Neutrophil (primary cell): ENCODE data around the gene ITGB3.
"Not testable (repeated sequence)": the region's sequence is repeated elsewhere in the genome, so short reads cannot be mapped to it uniquely, and the experiment has no call there.

Source experiments
- H3K27ac ChIP-seq: fragments of 200-600 bp; sonication (generic); 2 replicates; pipeline ENCODE4 v1.5.1; 2016; ENCODE audit warnings: mild to moderate bottlenecking, moderate library complexity
- H3K27me3 ChIP-seq: fragments of 200-600 bp; sonication (generic); 2 replicates; pipeline ENCODE4 v1.6.0; 2016; ENCODE audit warnings: mild to moderate bottlenecking
- H3K36me3 ChIP-seq: fragments of 200-600 bp; sonication (generic); 2 replicates; pipeline ENCODE4 v1.5.1; 2017
- H3K4me1 ChIP-seq, 2 experiments: fragments of 200-600 bp in 1 of 2; sonication (generic) in 1 of 2; 1 replicate in 1 of 2; 2 replicates in 1 of 2; pipeline versions ENCODE4 v1.5.1 to v1.6.1; 2013 to 2016; ENCODE audit warnings: low read depth in 1 of 2, low read length in 1 of 2, mild to moderate bottlenecking in 1 of 2, moderate library complexity in 1 of 2; ENCODE audit not compliant: control insufficient read depth in 1 of 2, insufficient read depth in 1 of 2
- H3K4me3 ChIP-seq, 2 experiments: fragments of 200-600 bp in 1 of 2; sonication (generic) in 1 of 2; 1 replicate in 1 of 2; 2 replicates in 1 of 2; pipeline ENCODE4 v1.5.1; 2013 to 2016; ENCODE audit warnings: low read depth in 1 of 2, low read length in 1 of 2, mild to moderate bottlenecking in 1 of 2, moderate library complexity in 1 of 2
- H3K9me3 ChIP-seq: fragments of 200-600 bp; sonication (generic); 2 replicates; pipeline ENCODE4 v1.5.1; 2016
- TF ChIP-seq, protein P1 (sequence below): fragments of 200-600 bp; sonication (generic); IDR thresholded peaks from 2 replicates; pipeline ENCODE4 v1.5.1; 2016; ENCODE audit warnings: antibody characterized with exemption

ITGB3 gene

DNA sequence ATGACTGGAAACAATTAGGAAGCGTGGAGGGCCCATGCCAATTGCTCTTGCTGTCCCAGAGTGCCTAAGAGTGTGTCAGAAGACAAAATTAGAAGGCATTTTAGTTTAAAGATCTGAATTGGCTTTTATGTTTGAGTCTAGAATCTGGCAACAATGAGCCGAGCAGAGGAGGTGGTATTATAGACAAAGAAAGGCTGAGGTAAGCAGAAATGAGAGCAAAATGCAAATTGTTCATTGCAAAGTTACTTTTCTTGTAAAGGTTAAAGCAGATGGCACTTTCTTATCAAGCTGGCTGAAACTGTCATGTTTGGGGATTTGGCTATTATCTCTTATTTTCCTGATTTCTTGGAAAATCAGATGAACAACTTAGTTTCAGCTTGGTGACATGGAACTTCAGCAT is 41.2 kb upstream of the ITGB3 start:
- Histone ChIP-seq H3K27me3 (peaks cover 43% of the 10 kb centered on the region), H3K9me3 (no peaks in the 10 kb centered on the region), H3K27ac (no peak overlapping the region), H3K4me3 (no peak overlapping the region), H3K36me3 (no peaks in the 10 kb centered on the region), H3K4me1 (no peaks in the 10 kb centered on the region)
- TF ChIP-seq, protein P1, sequence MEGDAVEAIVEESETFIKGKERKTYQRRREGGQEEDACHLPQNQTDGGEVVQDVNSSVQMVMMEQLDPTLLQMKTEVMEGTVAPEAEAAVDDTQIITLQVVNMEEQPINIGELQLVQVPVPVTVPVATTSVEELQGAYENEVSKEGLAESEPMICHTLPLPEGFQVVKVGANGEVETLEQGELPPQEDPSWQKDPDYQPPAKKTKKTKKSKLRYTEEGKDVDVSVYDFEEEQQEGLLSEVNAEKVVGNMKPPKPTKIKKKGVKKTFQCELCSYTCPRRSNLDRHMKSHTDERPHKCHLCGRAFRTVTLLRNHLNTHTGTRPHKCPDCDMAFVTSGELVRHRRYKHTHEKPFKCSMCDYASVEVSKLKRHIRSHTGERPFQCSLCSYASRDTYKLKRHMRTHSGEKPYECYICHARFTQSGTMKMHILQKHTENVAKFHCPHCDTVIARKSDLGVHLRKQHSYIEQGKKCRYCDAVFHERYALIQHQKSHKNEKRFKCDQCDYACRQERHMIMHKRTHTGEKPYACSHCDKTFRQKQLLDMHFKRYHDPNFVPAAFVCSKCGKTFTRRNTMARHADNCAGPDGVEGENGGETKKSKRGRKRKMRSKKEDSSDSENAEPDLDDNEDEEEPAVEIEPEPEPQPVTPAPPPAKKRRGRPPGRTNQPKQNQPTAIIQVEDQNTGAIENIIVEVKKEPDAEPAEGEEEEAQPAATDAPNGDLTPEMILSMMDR, result no peak

DNA sequence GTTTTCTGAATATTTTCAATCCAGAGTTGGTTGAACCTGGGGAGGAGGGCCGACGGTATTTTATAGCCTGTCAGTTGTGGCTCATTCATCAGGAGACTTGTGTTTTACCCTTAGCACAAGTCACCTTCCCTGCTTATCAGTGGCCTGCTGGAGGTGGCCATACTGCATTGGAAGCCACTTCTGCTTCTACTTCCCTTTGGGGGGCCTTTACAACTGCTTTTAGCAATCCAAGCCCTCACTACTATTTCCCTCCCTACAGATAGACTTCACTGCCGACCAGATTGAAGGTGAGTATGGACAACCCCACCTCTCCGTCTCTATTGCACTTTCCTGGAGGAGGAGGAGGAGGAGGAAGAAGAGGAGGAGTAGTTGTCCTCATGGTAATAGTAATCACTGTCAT is 40.1 kb upstream of the ITGB3 start:
- no peaks in the 10 kb centered on the region for H3K9me3 ChIP-seq

DNA sequence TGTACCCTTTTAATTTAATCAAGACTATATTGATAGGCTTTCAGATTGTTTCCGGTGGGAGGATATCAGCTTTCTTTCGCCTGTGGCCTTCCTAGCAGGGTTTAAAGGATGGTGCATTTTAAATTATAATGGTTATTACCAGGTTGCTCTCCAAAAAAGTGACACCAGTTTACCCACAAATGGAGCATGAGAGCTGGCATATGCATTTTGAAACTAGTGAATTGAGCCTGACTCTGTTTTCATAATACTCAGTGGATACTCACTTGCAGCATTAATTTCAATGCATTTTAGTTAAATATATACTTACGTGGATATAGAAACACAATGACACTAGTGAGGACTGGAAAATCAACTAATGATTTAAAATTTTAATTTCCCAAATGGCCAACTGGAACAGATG is 38.7 kb upstream of the ITGB3 start:
- TF ChIP-seq, protein P1, result no peak
- Histone ChIP-seq H3K27me3 (peaks cover 51% of the 10 kb centered on the region), H3K36me3 (no peaks in the 10 kb centered on the region), H3K4me1 (no peaks in the 10 kb centered on the region), H3K4me3 (no peak overlapping the region), H3K27ac (no peak overlapping the region), H3K9me3 (no peaks in the 10 kb centered on the region)

More for the DNA sequence above, 40.1 kb upstream of the ITGB3 start:
- H3K4me1 ChIP-seq, result no peaks in the 10 kb centered on the region
- H3K27ac ChIP-seq, result no peak overlapping the region
- H3K4me3 ChIP-seq, result no peak overlapping the region
- H3K36me3 ChIP-seq, result no peaks in the 10 kb centered on the region
- H3K27me3 ChIP-seq, result peaks cover 48% of the 10 kb centered on the region
- TF ChIP-seq, protein P1, result no peak

DNA sequence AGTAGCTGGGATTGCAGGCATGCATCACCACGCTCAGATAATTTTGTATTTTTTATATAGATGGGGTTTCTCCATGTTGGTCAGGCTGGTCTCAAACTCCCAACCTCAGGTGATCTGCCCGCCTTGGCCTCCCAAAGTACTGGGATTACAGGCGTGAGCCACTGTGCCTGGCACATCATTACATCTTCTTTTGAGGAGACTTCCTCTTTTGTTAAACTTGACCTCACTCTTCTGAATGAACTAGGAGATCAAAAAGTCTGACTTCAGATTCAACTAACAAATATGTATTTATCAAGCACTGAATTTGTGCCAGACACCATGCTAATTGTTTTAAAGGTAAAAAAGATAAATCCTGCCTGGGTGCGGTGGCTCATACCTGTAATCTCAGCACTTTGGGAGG is 36.8 kb upstream of the ITGB3 start:
- not testable (repeated sequence) for H3K4me1 ChIP-seq, H3K27ac ChIP-seq
- H3K27me3 ChIP-seq, result peaks cover 63% of the 10 kb centered on the region

DNA sequence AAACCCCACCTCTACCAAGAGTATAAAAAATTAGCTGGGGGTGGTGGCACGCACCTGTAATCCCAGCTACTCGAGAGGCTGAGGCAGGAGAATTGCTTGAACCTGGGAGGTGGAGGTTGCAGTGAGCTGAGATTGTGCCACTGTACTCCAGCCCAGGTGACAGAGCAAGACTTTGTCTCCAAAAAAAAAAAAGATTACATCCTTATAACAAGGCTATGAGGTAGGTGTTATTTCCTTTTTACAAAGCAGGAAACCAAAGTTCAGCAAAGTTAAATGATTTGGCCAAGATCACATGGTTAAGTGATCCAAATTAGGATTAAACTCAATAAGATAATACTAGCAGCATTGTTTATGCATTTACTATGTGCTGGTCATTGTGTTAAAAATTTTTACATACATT is 36.3 kb upstream of the ITGB3 start:
- not testable (repeated sequence) for H3K36me3 ChIP-seq, H3K4me1 ChIP-seq, H3K4me3 ChIP-seq, H3K27ac ChIP-seq, H3K9me3 ChIP-seq
- peaks cover 65% of the 10 kb centered on the region for H3K27me3 ChIP-seq

More for the DNA sequence above, 36.8 kb upstream of the ITGB3 start:
- H3K36me3 ChIP-seq, H3K4me3 ChIP-seq, H3K9me3 ChIP-seq: not testable (repeated sequence)

DNA sequence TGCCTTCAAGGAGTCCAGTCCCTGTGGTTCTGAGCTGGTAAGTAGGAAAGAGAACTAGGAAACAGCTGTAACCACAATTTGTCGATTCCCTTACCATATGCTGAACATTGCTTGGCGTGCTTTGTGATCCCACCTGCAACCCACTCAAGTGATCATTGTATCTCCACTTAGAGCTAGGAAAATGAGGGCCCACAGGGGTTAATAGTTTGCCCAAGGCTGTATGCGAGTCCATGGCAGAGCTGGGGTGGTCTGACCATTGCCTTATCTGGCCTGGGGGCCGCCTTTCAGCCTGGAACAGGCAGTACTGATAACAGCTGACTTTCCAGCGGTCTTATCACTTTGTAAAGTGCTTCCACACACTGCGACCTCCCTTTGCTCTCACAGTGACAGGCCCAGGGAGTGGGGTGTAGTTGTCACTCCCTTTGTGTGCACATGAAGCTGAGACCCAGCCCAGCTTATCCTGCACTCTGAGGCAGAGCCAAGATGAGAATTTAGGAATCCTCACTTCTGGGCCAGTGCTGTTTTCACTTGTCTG is 34.7 kb upstream of the ITGB3 start:
- Histone ChIP-seq H3K9me3 (no peaks in the 10 kb centered on the region), H3K4me1 (no peaks in the 10 kb centered on the region), H3K27ac (no peak overlapping the region), H3K4me3 (no peak overlapping the region), H3K36me3 (no peaks in the 10 kb centered on the region), H3K27me3 (peaks cover 52% of the 10 kb centered on the region)
- TF ChIP-seq, protein P1, result no peak
